Lower leg skin (tissue), 3 donors: Measurements from ENCODE around the gene OR2C1.

Source experiments
- CTCF ChIP-seq, 3 donors: fragments of 450-650 bp; IDR thresholded peaks; one replicate each; pipeline ENCODE4 v1.5.1; 2016; ENCODE audit warnings: antibody characterized with exemption in 3 of 3, mild to moderate bottlenecking in 3 of 3, moderate library complexity in 2 of 3
- POLR2A ChIP-seq, 2 donors: fragments of 450-650 bp; IDR thresholded peaks; one replicate each; pipeline ENCODE4 v1.6.1; 2016 to 2017; ENCODE audit warnings: antibody characterized with exemption in 2 of 2, mild to moderate bottlenecking in 1 of 2, moderate library complexity in 1 of 2

GRCh38 chr16:3328643-3329042, 27.0 kb upstream of the OR2C1 start:
- TF ChIP-seq POLR2A (IDR thresholded peaks at IDR 0.05) (no peak), CTCF (IDR thresholded peaks at IDR 0.05) (no peak)
